ENCODE data around the gene SERPINB6. TPM values are rescaled to one million over a fixed set of nuclear protein-coding genes. Genes with fewer than 3 reads are reported as not detected.

The SERPINB6 gene
- total RNA-seq, 5 donors from 2014 or later (not counting 1 experiment from before 2014, with no cell fraction given): 30.0 to 49.0 (median 38.0) TPM

- H3K4me3 ChIP-seq (ENCODE audit: control insufficient read depth in 1 of 2, extremely low read depth in 1 of 2, low read length in 1 of 2): no peak overlapping the region
- no peaks in the 10 kb centered on the region for H3K36me3 ChIP-seq (ENCODE audit: control insufficient read depth in 2 of 2, extremely low read depth in 1 of 2, insufficient read depth in 1 of 2, low read length in 1 of 2)
- Mint-ChIP-seq H3K4me3 (no peak overlapping the region), H3K27ac (no peak overlapping the region), H3K27me3 (peaks cover 4 to 5% of the 10 kb centered on the region in 2 donors), H3K36me3 (no peaks in the 10 kb centered on the region), H3K4me1 (peaks cover 3 to 14% (median 11%) of the 10 kb centered on the region in 3 donors), H3K9me3 (no peaks in the 10 kb centered on the region)
- peaks cover 3 to 6% of the 10 kb centered on the region in 2 experiments for H3K4me1 ChIP-seq (ENCODE audit: control insufficient read depth in 1 of 2, extremely low read depth in 1 of 2, insufficient read depth in 2 of 2, low read length in 2 of 2)
- ATAC-seq (replicated peaks in 1 of 4): no peak
- CTCF ChIA-PET: interaction anchor here in 1 of 2 donors (0.5 kb wide), 1 partner anchor 10 kb away, joined by 5 read pairs; no protein-coding TSS in a partner anchor
- DNase-seq: no peak
- no peak overlapping the region for H3K27ac ChIP-seq (ENCODE audit: low read length)
- 94% methylated on average over 3 of the region's 4 CpGs for WGBS (ENCODE audit: insufficient coverage)
- H3K9me3 ChIP-seq: no peaks in the 10 kb centered on the region
- POLR2A ChIA-PET: no interaction called here
- peaks cover 0 to 4% of the 10 kb centered on the region in 2 experiments for H3K27me3 ChIP-seq (replicated peaks in 1 of 2; ENCODE audit: control insufficient read depth in 2 of 2, extremely low read depth in 1 of 2, insufficient read depth in 2 of 2, low read length in 1 of 2)
Measured at GRCh38 chr6:2982426-2983117, 11.2 kb upstream of the SERPINB6 start.

- CTCF ChIA-PET: interaction anchor here in 1 of 2 donors (0.6 kb wide), 1 partner anchor 10 kb away, joined by 4 read pairs; no protein-coding TSS in a partner anchor
- WGBS (ENCODE audit: insufficient coverage): 88% methylated on average over 3 of the region's 3 CpGs
- H3K4me1 Mint-ChIP-seq: peaks cover 0 to 7% (median 3%) of the 10 kb centered on the region in 3 donors
- no peaks in the 10 kb centered on the region for H3K9me3 Mint-ChIP-seq
- peaks cover 8 to 14% of the 10 kb centered on the region in 2 donors for H3K27me3 Mint-ChIP-seq
- ATAC-seq (replicated peaks in 1 of 4) (no peak), DNase-seq (no peak)
- H3K4me3 ChIP-seq (ENCODE audit: control insufficient read depth in 1 of 2, extremely low read depth in 1 of 2, low read length in 1 of 2): no peak overlapping the region
- no peaks in the 10 kb centered on the region for H3K9me3 ChIP-seq
- H3K27ac Mint-ChIP-seq: no peak overlapping the region
- H3K36me3 Mint-ChIP-seq: no peaks in the 10 kb centered on the region
- no peaks in the 10 kb centered on the region for H3K4me1 ChIP-seq (ENCODE audit: control insufficient read depth in 1 of 2, extremely low read depth in 1 of 2, insufficient read depth in 2 of 2, low read length in 2 of 2)
- no peak overlapping the region for H3K27ac ChIP-seq (ENCODE audit: low read length)
- POLR2A ChIA-PET: interaction anchor here (0.6 to 0.7 kb wide), 3 partner anchors 25 to 135 kb away, joined by 3 to 9 read pairs (median 3); no protein-coding TSS in a partner anchor
- H3K27me3 ChIP-seq (replicated peaks in 1 of 2; ENCODE audit: control insufficient read depth in 2 of 2, extremely low read depth in 1 of 2, insufficient read depth in 2 of 2, low read length in 1 of 2): peaks cover 0 to 4% of the 10 kb centered on the region in 2 experiments
- no peaks in the 10 kb centered on the region for H3K36me3 ChIP-seq (ENCODE audit: control insufficient read depth in 2 of 2, extremely low read depth in 1 of 2, insufficient read depth in 1 of 2, low read length in 1 of 2)
- H3K4me3 Mint-ChIP-seq: no peak overlapping the region
Measured at GRCh38 chr6:2980465-2980855, 9.1 kb upstream of the SERPINB6 start.

- POLR2A ChIA-PET: interaction anchor here (0.6 to 0.7 kb wide), 3 partner anchors 25 to 135 kb away, joined by 3 to 9 read pairs (median 3); no protein-coding TSS in a partner anchor
- no peak for ATAC-seq (replicated peaks in 1 of 4)
- WGBS (ENCODE audit: insufficient coverage): no CpG with 5 or more reads among the region's 2 CpGs
Measured at GRCh38 chr6:2979819-2980464, 8.6 kb upstream of the SERPINB6 start.

GRCh38 chr6:2978923-2979322, 7.6 kb upstream of the SERPINB6 start:
- WGBS (ENCODE audit: insufficient coverage): 97% methylated on average over 3 of the region's 4 CpGs
- Histone ChIP-seq H3K27me3 (replicated peaks in 1 of 2; ENCODE audit: control insufficient read depth in 2 of 2, extremely low read depth in 1 of 2, insufficient read depth in 2 of 2, low read length in 1 of 2) (peaks cover 0 to 4% of the 10 kb centered on the region in 2 experiments), H3K9me3 (no peaks in the 10 kb centered on the region), H3K27ac (ENCODE audit: low read length) (no peak overlapping the region), H3K4me1 (ENCODE audit: control insufficient read depth in 1 of 2, extremely low read depth in 1 of 2, insufficient read depth in 2 of 2, low read length in 2 of 2) (peaks cover 0 to 6% of the 10 kb centered on the region in 2 experiments), H3K4me3 (ENCODE audit: control insufficient read depth in 1 of 2, extremely low read depth in 1 of 2, low read length in 1 of 2) (no peak overlapping the region), H3K36me3 (ENCODE audit: control insufficient read depth in 2 of 2, extremely low read depth in 1 of 2, insufficient read depth in 1 of 2, low read length in 1 of 2) (no peaks in the 10 kb centered on the region)
- peaks cover 0 to 7% (median 4%) of the 10 kb centered on the region in 3 donors for H3K4me1 Mint-ChIP-seq
- POLR2A ChIA-PET: no interaction called here
- H3K9me3 Mint-ChIP-seq: no peaks in the 10 kb centered on the region
- ATAC-seq (replicated peaks in 1 of 4): no peak
- H3K4me3 Mint-ChIP-seq: no peak overlapping the region
- H3K27ac Mint-ChIP-seq: no peak overlapping the region
- peaks cover 8 to 17% of the 10 kb centered on the region in 2 donors for H3K27me3 Mint-ChIP-seq
- no peaks in the 10 kb centered on the region for H3K36me3 Mint-ChIP-seq
- DNase-seq: no peak
- CTCF ChIA-PET: interaction anchor here in 1 of 2 donors (0.6 kb wide), 1 partner anchor 68 kb away, joined by 3 read pairs; no protein-coding TSS in a partner anchor

More at GRCh38 chr6:2979819-2980464, 8.6 kb upstream of the SERPINB6 start:
- Mint-ChIP-seq H3K36me3 (no peaks in the 10 kb centered on the region), H3K27me3 (peaks cover 8 to 14% of the 10 kb centered on the region in 2 donors), H3K9me3 (no peaks in the 10 kb centered on the region), H3K4me3 (no peak overlapping the region), H3K4me1 (peaks cover 0 to 7% (median 3%) of the 10 kb centered on the region in 3 donors), H3K27ac (no peak overlapping the region)
- H3K27me3 ChIP-seq (replicated peaks in 1 of 2; ENCODE audit: control insufficient read depth in 2 of 2, extremely low read depth in 1 of 2, insufficient read depth in 2 of 2, low read length in 1 of 2): peaks cover 0 to 4% of the 10 kb centered on the region in 2 experiments
- H3K4me1 ChIP-seq (ENCODE audit: control insufficient read depth in 1 of 2, extremely low read depth in 1 of 2, insufficient read depth in 2 of 2, low read length in 2 of 2): no peaks in the 10 kb centered on the region
- CTCF ChIA-PET: interaction anchor here in 1 of 2 donors (0.6 kb wide), 1 partner anchor 10 kb away, joined by 4 read pairs; no protein-coding TSS in a partner anchor
- DNase-seq: no peak
- H3K27ac ChIP-seq (ENCODE audit: low read length): no peak overlapping the region
- H3K36me3 ChIP-seq (ENCODE audit: control insufficient read depth in 2 of 2, extremely low read depth in 1 of 2, insufficient read depth in 1 of 2, low read length in 1 of 2): no peaks in the 10 kb centered on the region
- H3K9me3 ChIP-seq: no peaks in the 10 kb centered on the region
- no peak overlapping the region for H3K4me3 ChIP-seq (ENCODE audit: control insufficient read depth in 1 of 2, extremely low read depth in 1 of 2, low read length in 1 of 2)

GRCh38 chr6:2977799-2978590, 6.6 kb upstream of the SERPINB6 start:
- peaks cover 8 to 18% of the 10 kb centered on the region in 2 donors for H3K27me3 Mint-ChIP-seq
- H3K36me3 Mint-ChIP-seq: peaks cover 2% of the 10 kb centered on the region
- Histone ChIP-seq H3K36me3 (ENCODE audit: control insufficient read depth in 2 of 2, extremely low read depth in 1 of 2, insufficient read depth in 1 of 2, low read length in 1 of 2) (no peaks in the 10 kb centered on the region), H3K4me1 (ENCODE audit: control insufficient read depth in 1 of 2, extremely low read depth in 1 of 2, insufficient read depth in 2 of 2, low read length in 2 of 2) (peaks cover 0 to 10% of the 10 kb centered on the region in 2 experiments), H3K27ac (ENCODE audit: low read length) (no peak overlapping the region), H3K27me3 (replicated peaks in 1 of 2; ENCODE audit: control insufficient read depth in 2 of 2, extremely low read depth in 1 of 2, insufficient read depth in 2 of 2, low read length in 1 of 2) (peaks cover 0 to 4% of the 10 kb centered on the region in 2 experiments), H3K4me3 (ENCODE audit: control insufficient read depth in 1 of 2, extremely low read depth in 1 of 2, low read length in 1 of 2) (no peak overlapping the region), H3K9me3 (no peaks in the 10 kb centered on the region)
- CTCF ChIA-PET: interaction anchor here (0.6 kb wide), 2 partner anchors 250 to 966 kb away, joined by 3 to 5 read pairs; no protein-coding TSS in a partner anchor
- no peak overlapping the region for H3K4me3 Mint-ChIP-seq
- WGBS (ENCODE audit: insufficient coverage): no CpG with 5 or more reads among the region's 3 CpGs
- no peak overlapping the region for H3K27ac Mint-ChIP-seq
- no peaks in the 10 kb centered on the region for H3K9me3 Mint-ChIP-seq
- peaks cover 0 to 12% (median 7%) of the 10 kb centered on the region in 3 donors for H3K4me1 Mint-ChIP-seq
- POLR2A ChIA-PET: interaction anchor here (0.6 kb wide), 3 partner anchors 8 to 49 kb away, joined by 3 to 4 read pairs (median 3); no protein-coding TSS in a partner anchor
- DNase-seq (no peak), ATAC-seq (replicated peaks in 1 of 4) (no peak)

All from T-cell (primary cell).